GM23248 (cell line): ENCODE measurements around the gene DOCK6. TPM values are rescaled to one million over a fixed set of nuclear protein-coding genes. Genes with fewer than 3 reads are reported as not detected.

Experiments
- DNase-seq: peaks from one replicate; pipeline ENCODE4 v3.0.0-alpha.2; 2015
- H2AFZ ChIP-seq: fragments of 200-600 bp; sonication (generic); 2 replicates; pipeline ENCODE4 v1.6.1; 2016; ENCODE audit warnings: antibody characterized with exemption
- H3F3A ChIP-seq: fragments of 200-600 bp; sonication (generic); 2 replicates; pipeline ENCODE4 v1.6.1; 2016; ENCODE audit warnings: mild to moderate bottlenecking, antibody characterized with exemption, mixed run types; ENCODE audit not compliant: insufficient read depth
- H3K27ac ChIP-seq: fragments of 200-600 bp; sonication (generic); 2 replicates; pipeline ENCODE4 v1.5.1; 2016; ENCODE audit warnings: mild to moderate bottlenecking
- H3K27me3 ChIP-seq: fragments of 200-600 bp; sonication (generic); replicated peaks from 2 replicates; pipeline ENCODE4 v1.6.1; 2016; ENCODE audit warnings: mild to moderate bottlenecking; ENCODE audit not compliant: insufficient read depth
- H3K36me3 ChIP-seq: fragments of 200-600 bp; sonication (generic); 2 replicates; pipeline ENCODE4 v1.6.1; 2016; ENCODE audit warnings: low read depth, mild to moderate bottlenecking
- H3K4me1 ChIP-seq: fragments of 200-600 bp; sonication (generic); 2 replicates; pipeline ENCODE4 v1.6.1; 2016; ENCODE audit warnings: mild to moderate bottlenecking; ENCODE audit not compliant: insufficient read depth
- H3K4me2 ChIP-seq: fragments of 200-600 bp; sonication (generic); one replicate; pipeline ENCODE4 v1.6.1; 2016; ENCODE audit warnings: mild to moderate bottlenecking; ENCODE audit not compliant: unreplicated experiment
- H3K4me3 ChIP-seq: fragments of 200-600 bp; sonication (generic); 2 replicates; pipeline ENCODE4 v1.5.1; 2016; ENCODE audit warnings: mild to moderate bottlenecking
- H3K79me2 ChIP-seq: fragments of 200-600 bp; sonication (generic); 2 replicates; pipeline ENCODE4 v1.6.1; 2016; ENCODE audit warnings: mild to moderate bottlenecking; ENCODE audit not compliant: insufficient read depth
- H3K9ac ChIP-seq: fragments of 200-600 bp; sonication (generic); 2 replicates; pipeline ENCODE4 v1.6.1; 2016; ENCODE audit warnings: mild to moderate bottlenecking
- H3K9me2 ChIP-seq: fragments of 200-600 bp; sonication (generic); 2 replicates; pipeline ENCODE4 v1.6.1; 2016; ENCODE audit warnings: mixed run types, mild to moderate bottlenecking, moderate library complexity; ENCODE audit not compliant: insufficient read depth
- H3K9me3 ChIP-seq: fragments of 200-600 bp; sonication (generic); one replicate; pipeline ENCODE4 v1.6.1; 2017; ENCODE audit warnings: low read depth
- H4K20me1 ChIP-seq: fragments of 200-600 bp; sonication (generic); 2 replicates; pipeline ENCODE4 v1.6.0; 2016; ENCODE audit not compliant: insufficient read depth
- EZH2 ChIP-seq: fragments of 200-600 bp; sonication (generic); IDR thresholded peaks from 2 replicates; pipeline ENCODE4 v1.6.1; 2018; ENCODE audit warnings: antibody characterized with exemption, mild to moderate bottlenecking; ENCODE audit not compliant: insufficient read depth, poor library complexity, severe bottlenecking
- EZH2phosphoT487 ChIP-seq: fragments of 200-600 bp; sonication (generic); IDR thresholded peaks from 2 replicates; pipeline ENCODE4 v1.6.1; 2018; ENCODE audit warnings: antibody characterized with exemption, moderate library complexity, mild to moderate bottlenecking, low read depth; ENCODE audit not compliant: insufficient read depth
- WGBS, 2 experiments: methylation state at CpG; one replicate each; pipeline ENCODE4 v1.1.6; 2015 to 2017; ENCODE audit warnings: low lambda C conversion rate in 2 of 2, low coverage in 1 of 2; ENCODE audit errors: missing lambda C conversion rate in 2 of 2; 5-methylcytosine and 5-hydroxymethylcytosine counted together
- in situ Hi-C: fragments of 300-500 bp; cut with MboI; formaldehyde crosslinking; loops from 2 replicates; pipeline ENCODE4 v1.15.0; 2020
- polyA plus RNA-seq: library from polyadenylated mRNA; unstranded; fragments of >200 nt; fragmentation: Nextera tagmentation; extraction: Ambion mirVana; gene quantifications from 2 replicates; pipeline ENCODE4 v1.2.1, GENCODE V29; 2016
- total RNA-seq: library from RNA; depleted of rRNA; stranded (reverse); fragments of >200 nt; shearing (Covaris generic); gene quantifications from 2 replicates; pipeline ENCODE4 v1.2.3, GENCODE V29; 2014

Gene DOCK6
- total and polyA plus RNA-seq, 2 experiments from 2014 or later = 10.7 to 11.8 TPM

- Histone ChIP-seq H3K79me2 (peaks cover 85% of the 10 kb centered on the region), H3K27ac (no peak overlapping the region), H3K36me3 (peaks cover 8% of the 10 kb centered on the region; the same call in 1 of the 2 replicates), H3K9ac (no peak overlapping the region), H3K4me2 (no peak overlapping the region), H4K20me1 (no peaks in the 10 kb centered on the region), H2AFZ (no peak overlapping the region), H3K4me3 (no peak overlapping the region), H3K9me3 (no peaks in the 10 kb centered on the region), H3K27me3 (no peaks in the 10 kb centered on the region), H3K4me1 (peaks cover 18% of the 10 kb centered on the region; the same call in 1 of the 2 replicates), H3K9me2 (no peaks in the 10 kb centered on the region), H3F3A (peaks cover 38% of the 10 kb centered on the region)
- 94 to 96% methylated on average over 48 to 67 of the region's 68 CpGs for WGBS, 2 experiments
- no peak for DNase-seq
- TF ChIP-seq EZH2phosphoT487 (no peak), EZH2 (no peak)
- in situ Hi-C loops = no loop called here
Measured at GRCh38 chr19:11192957-11193939, 69.1 kb downstream of the DOCK6 start.

GRCh38 chr19:11191934-11192333 is 70.4 kb downstream of the DOCK6 start:
- Histone ChIP-seq H3K4me2 (no peak overlapping the region), H3K79me2 (peaks cover 94% of the 10 kb centered on the region), H3K36me3 (peaks cover 17% of the 10 kb centered on the region; the same call in 1 of the 2 replicates), H3K27ac (peak overlapping the region; percentile 14; the same call in 1 of the 2 replicates), H3F3A (peaks cover 44% of the 10 kb centered on the region), H3K9me2 (no peaks in the 10 kb centered on the region), H2AFZ (no peak overlapping the region), H4K20me1 (no peaks in the 10 kb centered on the region), H3K4me3 (no peak overlapping the region), H3K9ac (no peak overlapping the region), H3K27me3 (no peaks in the 10 kb centered on the region), H3K9me3 (no peaks in the 10 kb centered on the region), H3K4me1 (peaks cover 18% of the 10 kb centered on the region; the same call in 1 of the 2 replicates)
- TF ChIP-seq EZH2 (no peak), EZH2phosphoT487 (no peak)
- no peak for DNase-seq
- WGBS, 2 experiments = 79 to 80% methylated on average over 5 of the region's 5 CpGs
- in situ Hi-C loops = no loop called here

- Histone ChIP-seq H3K27me3 (no peaks in the 10 kb centered on the region), H3K79me2 (peaks cover 94% of the 10 kb centered on the region), H3K4me2 (no peak overlapping the region), H3K4me3 (no peak overlapping the region), H3K9ac (no peak overlapping the region), H3K4me1 (peaks cover 18% of the 10 kb centered on the region; the same call in 1 of the 2 replicates), H3K9me2 (no peaks in the 10 kb centered on the region), H3K36me3 (peaks cover 23% of the 10 kb centered on the region; the same call in 1 of the 2 replicates), H3K27ac (peak overlapping the region; percentile 14; the same call in 1 of the 2 replicates), H3F3A (peaks cover 44% of the 10 kb centered on the region), H3K9me3 (no peaks in the 10 kb centered on the region), H2AFZ (no peak overlapping the region), H4K20me1 (no peaks in the 10 kb centered on the region)
- in situ Hi-C loops = no loop called here
- DNase-seq = peak; percentile 74
- WGBS, 2 experiments = 15 to 21% methylated on average over 8 of the region's 8 CpGs
- TF ChIP-seq EZH2phosphoT487 (no peak), EZH2 (no peak)
Measured at GRCh38 chr19:11191273-11191755, 71.0 kb downstream of the DOCK6 start.

DNA sequence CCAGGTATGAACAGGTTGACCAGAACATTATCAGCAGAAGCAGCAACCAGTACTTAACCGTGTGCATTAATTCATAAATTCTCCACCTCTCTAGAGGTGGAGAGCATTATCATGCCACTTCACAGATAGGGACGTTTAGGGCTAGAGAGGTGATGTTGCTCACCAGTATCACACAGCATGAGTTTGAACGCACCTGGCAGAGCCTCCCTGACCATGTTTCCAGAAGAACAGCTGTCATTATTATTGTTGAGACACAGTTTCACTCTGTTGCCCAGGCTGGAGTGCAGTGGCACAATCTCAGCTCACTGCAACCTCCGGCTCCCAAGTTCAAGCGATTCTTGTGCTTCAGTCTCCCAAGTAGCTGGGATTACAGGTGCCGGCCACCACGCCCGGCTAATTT is 71.8 kb downstream of the DOCK6 start:
- H3K27ac ChIP-seq = peak overlapping the region; percentile 38
- peaks cover 27% of the 10 kb centered on the region for H3K36me3 ChIP-seq
- no peak for DNase-seq
- no peaks in the 10 kb centered on the region for H3K9me3 ChIP-seq
- H3K4me3 ChIP-seq = no peak overlapping the region
- H3K9me2 ChIP-seq = no peaks in the 10 kb centered on the region
- no peaks in the 10 kb centered on the region for H3K27me3 ChIP-seq
- H3K79me2 ChIP-seq = peaks cover 94% of the 10 kb centered on the region
- no peak overlapping the region for H3K9ac ChIP-seq
- H2AFZ ChIP-seq = no peak overlapping the region
- peaks cover 15% of the 10 kb centered on the region; the same call in 1 of the 2 replicates for H3K4me1 ChIP-seq
- TF ChIP-seq EZH2 (no peak), EZH2phosphoT487 (no peak)
- no peaks in the 10 kb centered on the region for H4K20me1 ChIP-seq
- WGBS, 2 experiments = 60 to 64% methylated on average over 8 of the region's 8 CpGs
- in situ Hi-C loops = no loop called here
- H3K4me2 ChIP-seq = no peak overlapping the region
- H3F3A ChIP-seq = peaks cover 44% of the 10 kb centered on the region
